HEK293 (cell line): ENCODE data around the gene SMIM20.

Experiments used
- GLIS1 ChIP-seq: fragments of 450-650 bp; formaldehyde crosslinking; IDR thresholded peaks from 2 replicates; pipeline ENCODE4 v1.5.1; 2016; ENCODE audit warnings: missing biosample characterization, missing genetic modification characterization
- MEIS1 ChIP-seq: sonication (generic); formaldehyde crosslinking; IDR thresholded peaks from 2 replicates; pipeline ENCODE4 v1.8.1; 2022; ENCODE audit warnings: missing genetic modification reagents, mild to moderate bottlenecking, borderline replicate concordance
- REST ChIP-seq: fragments of 450-650 bp; formaldehyde crosslinking; IDR thresholded peaks from 2 replicates; pipeline ENCODE4 v1.5.1; 2016; ENCODE audit warnings: missing biosample characterization, missing genetic modification characterization
- TCF7L2 ChIP-seq: IDR thresholded peaks from 2 replicates; pipeline ENCODE4 v1.6.1; 2011; ENCODE audit warnings: low read depth, mild to moderate bottlenecking, inconsistent platforms, low read length, moderate library complexity, borderline replicate concordance
- TSHZ1 ChIP-seq: fragments of 450-650 bp; formaldehyde crosslinking; IDR thresholded peaks from 2 replicates; pipeline ENCODE4 v1.5.1; 2016; ENCODE audit warnings: missing biosample characterization, missing genetic modification characterization, borderline replicate concordance
- ZBTB1 ChIP-seq: fragments of 450-650 bp; formaldehyde crosslinking; IDR thresholded peaks from 2 replicates; pipeline ENCODE4 v1.5.1; 2016; ENCODE audit warnings: missing biosample characterization, missing genetic modification characterization
- ZNF223 ChIP-seq: fragments of 450-650 bp; formaldehyde crosslinking; IDR thresholded peaks from 2 replicates; pipeline ENCODE4 v1.5.1; 2016; ENCODE audit warnings: missing biosample characterization, missing genetic modification characterization
- ZNF324 ChIP-seq: fragments of 450-650 bp; formaldehyde crosslinking; IDR thresholded peaks from 2 replicates; pipeline ENCODE4 v1.5.1; 2016; ENCODE audit warnings: missing biosample characterization, missing genetic modification characterization
- ZNF341 ChIP-seq: fragments of 450-650 bp; formaldehyde crosslinking; IDR thresholded peaks from 2 replicates; pipeline ENCODE4; 2016; ENCODE audit warnings: low read depth, missing biosample characterization, missing genetic modification characterization
- ZNF530 ChIP-seq: fragments of 450-650 bp; formaldehyde crosslinking; IDR thresholded peaks from 2 replicates; pipeline ENCODE4 v1.5.1; 2016; ENCODE audit warnings: low read depth, missing biosample characterization, missing genetic modification characterization
- ZNF548 ChIP-seq: fragments of 450-650 bp; formaldehyde crosslinking; IDR thresholded peaks from 2 replicates; pipeline ENCODE4 v1.5.1; 2016; ENCODE audit warnings: missing biosample characterization, missing genetic modification characterization
- ZNF558 ChIP-seq: fragments of 450-650 bp; formaldehyde crosslinking; IDR thresholded peaks from 2 replicates; pipeline ENCODE4 v1.5.1; 2016; ENCODE audit warnings: missing biosample characterization, missing genetic modification characterization
- ZNF692 ChIP-seq: fragments of 450-650 bp; formaldehyde crosslinking; IDR thresholded peaks from 2 replicates; pipeline ENCODE4 v1.5.1; 2016; ENCODE audit warnings: missing biosample characterization, missing genetic modification characterization
- ZXDB ChIP-seq: fragments of 450-650 bp; formaldehyde crosslinking; IDR thresholded peaks from 2 replicates; pipeline ENCODE4 v1.5.1; 2016; ENCODE audit warnings: missing biosample characterization, missing genetic modification characterization
- TF ChIP-seq, protein P1 (sequence below): fragments of 450-650 bp; formaldehyde crosslinking; IDR thresholded peaks from 2 replicates; pipeline ENCODE4 v1.5.1; 2016; ENCODE audit warnings: missing biosample characterization, missing genetic modification characterization, borderline replicate concordance
- TF ChIP-seq, protein P2 (sequence below): fragments of 450-650 bp; formaldehyde crosslinking; IDR thresholded peaks from 2 replicates; pipeline ENCODE4 v1.5.1; 2016; ENCODE audit warnings: missing biosample characterization, missing genetic modification characterization

SMIM20 gene

GRCh38 chr4:25913851-25914669 is at the start of gene SMIM20 (continued):
- TF ChIP-seq ZNF692 (tag by site-specific recombination), result peak; percentile 45; the same call in 1 of the 2 replicates
- TF ChIP-seq ZXDB (tag by site-specific recombination), result peak; percentile 72
- no peak for TF ChIP-seq TSHZ1 (tag by site-specific recombination)
- TF ChIP-seq ZNF324 (tag by site-specific recombination), result peak; percentile 40; the same call in 1 of the 2 replicates
- TF ChIP-seq ZNF548 (tag by site-specific recombination), result no peak
- 0 out of 2 replicates have a peak, but pooled peaks have one; percentile 8 for TF ChIP-seq REST (tag by site-specific recombination)
- TF ChIP-seq, protein P1, sequence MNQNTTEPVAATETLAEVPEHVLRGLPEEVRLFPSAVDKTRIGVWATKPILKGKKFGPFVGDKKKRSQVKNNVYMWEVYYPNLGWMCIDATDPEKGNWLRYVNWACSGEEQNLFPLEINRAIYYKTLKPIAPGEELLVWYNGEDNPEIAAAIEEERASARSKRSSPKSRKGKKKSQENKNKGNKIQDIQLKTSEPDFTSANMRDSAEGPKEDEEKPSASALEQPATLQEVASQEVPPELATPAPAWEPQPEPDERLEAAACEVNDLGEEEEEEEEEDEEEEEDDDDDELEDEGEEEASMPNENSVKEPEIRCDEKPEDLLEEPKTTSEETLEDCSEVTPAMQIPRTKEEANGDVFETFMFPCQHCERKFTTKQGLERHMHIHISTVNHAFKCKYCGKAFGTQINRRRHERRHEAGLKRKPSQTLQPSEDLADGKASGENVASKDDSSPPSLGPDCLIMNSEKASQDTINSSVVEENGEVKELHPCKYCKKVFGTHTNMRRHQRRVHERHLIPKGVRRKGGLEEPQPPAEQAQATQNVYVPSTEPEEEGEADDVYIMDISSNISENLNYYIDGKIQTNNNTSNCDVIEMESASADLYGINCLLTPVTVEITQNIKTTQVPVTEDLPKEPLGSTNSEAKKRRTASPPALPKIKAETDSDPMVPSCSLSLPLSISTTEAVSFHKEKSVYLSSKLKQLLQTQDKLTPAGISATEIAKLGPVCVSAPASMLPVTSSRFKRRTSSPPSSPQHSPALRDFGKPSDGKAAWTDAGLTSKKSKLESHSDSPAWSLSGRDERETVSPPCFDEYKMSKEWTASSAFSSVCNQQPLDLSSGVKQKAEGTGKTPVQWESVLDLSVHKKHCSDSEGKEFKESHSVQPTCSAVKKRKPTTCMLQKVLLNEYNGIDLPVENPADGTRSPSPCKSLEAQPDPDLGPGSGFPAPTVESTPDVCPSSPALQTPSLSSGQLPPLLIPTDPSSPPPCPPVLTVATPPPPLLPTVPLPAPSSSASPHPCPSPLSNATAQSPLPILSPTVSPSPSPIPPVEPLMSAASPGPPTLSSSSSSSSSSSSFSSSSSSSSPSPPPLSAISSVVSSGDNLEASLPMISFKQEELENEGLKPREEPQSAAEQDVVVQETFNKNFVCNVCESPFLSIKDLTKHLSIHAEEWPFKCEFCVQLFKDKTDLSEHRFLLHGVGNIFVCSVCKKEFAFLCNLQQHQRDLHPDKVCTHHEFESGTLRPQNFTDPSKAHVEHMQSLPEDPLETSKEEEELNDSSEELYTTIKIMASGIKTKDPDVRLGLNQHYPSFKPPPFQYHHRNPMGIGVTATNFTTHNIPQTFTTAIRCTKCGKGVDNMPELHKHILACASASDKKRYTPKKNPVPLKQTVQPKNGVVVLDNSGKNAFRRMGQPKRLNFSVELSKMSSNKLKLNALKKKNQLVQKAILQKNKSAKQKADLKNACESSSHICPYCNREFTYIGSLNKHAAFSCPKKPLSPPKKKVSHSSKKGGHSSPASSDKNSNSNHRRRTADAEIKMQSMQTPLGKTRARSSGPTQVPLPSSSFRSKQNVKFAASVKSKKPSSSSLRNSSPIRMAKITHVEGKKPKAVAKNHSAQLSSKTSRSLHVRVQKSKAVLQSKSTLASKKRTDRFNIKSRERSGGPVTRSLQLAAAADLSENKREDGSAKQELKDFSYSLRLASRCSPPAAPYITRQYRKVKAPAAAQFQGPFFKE, result no peak
- TF ChIP-seq MEIS1 (CRISPR knock-in tag), result no peak
- TF ChIP-seq, protein P2, sequence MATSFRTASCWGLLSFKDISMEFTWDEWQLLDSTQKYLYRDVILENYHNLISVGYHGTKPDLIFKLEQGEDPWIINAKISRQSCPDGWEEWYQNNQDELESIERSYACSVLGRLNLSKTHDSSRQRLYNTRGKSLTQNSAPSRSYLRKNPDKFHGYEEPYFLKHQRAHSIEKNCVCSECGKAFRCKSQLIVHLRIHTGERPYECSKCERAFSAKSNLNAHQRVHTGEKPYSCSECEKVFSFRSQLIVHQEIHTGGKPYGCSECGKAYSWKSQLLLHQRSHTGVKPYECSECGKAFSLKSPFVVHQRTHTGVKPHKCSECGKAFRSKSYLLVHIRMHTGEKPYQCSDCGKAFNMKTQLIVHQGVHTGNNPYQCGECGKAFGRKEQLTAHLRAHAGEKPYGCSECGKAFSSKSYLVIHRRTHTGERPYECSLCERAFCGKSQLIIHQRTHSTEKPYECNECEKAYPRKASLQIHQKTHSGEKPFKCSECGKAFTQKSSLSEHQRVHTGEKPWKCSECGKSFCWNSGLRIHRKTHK, result no peak
- no peak for TF ChIP-seq ZNF223 (tag by site-specific recombination)
- TF ChIP-seq ZBTB1, result no peak
- TF ChIP-seq TCF7L2, result no peak
- no peak for TF ChIP-seq ZNF530 (tag by site-specific recombination)
- no peak for TF ChIP-seq GLIS1 (tag by site-specific recombination)
- TF ChIP-seq ZNF341, result no peak
- no peak for TF ChIP-seq ZNF558 (tag by site-specific recombination)
